ENCODE results near the gene TNFRSF12A. TPM values are rescaled to one million over a fixed set of nuclear protein-coding genes. Genes with fewer than 3 reads are reported as not detected.

Gene TNFRSF12A
- total and polyA plus RNA-seq, 2 of the 8 experiments (the other 6 are each of a cell fraction or from before 2014, with no cell fraction given) = 81.0 to 82.5 TPM

GRCh38 chr16:2996298-2996697 is 23.9 kb upstream of the TNFRSF12A start:
- H3K23ac ChIP-seq (ENCODE audit: insufficient read length) = no peak overlapping the region
- H4K91ac ChIP-seq (replicated peaks; ENCODE audit: insufficient read length, low read length) = no peak overlapping the region
- H3K36me3 ChIP-seq (ENCODE audit: control insufficient read depth in 2 of 4, insufficient read depth in 4 of 4, low read length in 3 of 4) = no peaks in the 10 kb centered on the region
- H3K9ac ChIP-seq (replicated peaks in 1 of 4; ENCODE audit: extremely low read depth in 1 of 4, low read depth in 3 of 4, low read length in 3 of 4) = no peak overlapping the region
- no peaks in the 10 kb centered on the region; the same call in 1 of the 2 replicates for H3K23me2 ChIP-seq (ENCODE audit: low read depth, low read length)
- H3K56ac ChIP-seq (replicated peaks; ENCODE audit: insufficient read length, low read depth, low read length) = no peak overlapping the region
- no peaks in the 10 kb centered on the region for H3K79me1 ChIP-seq (ENCODE audit: low read depth, low read length)
- no peak overlapping the region for H3K4me3 ChIP-seq (ENCODE audit: extremely low read depth in 1 of 4, insufficient read depth in 2 of 4, low read depth in 3 of 4, low read length in 4 of 4)
- peak overlapping the region; percentile 71 for H4K8ac ChIP-seq (ENCODE audit: extremely low read depth, insufficient read depth, low read length)
- H3K4me2 ChIP-seq (ENCODE audit: insufficient read depth in 1 of 2, low read depth in 2 of 2, low read length in 2 of 2) = no peak overlapping the region
- H2BK12ac ChIP-seq (ENCODE audit: low read depth, low read length) = peak overlapping the region; percentile 27; the same call in 1 of the 2 replicates
- H4K5ac ChIP-seq (ENCODE audit: insufficient read length, low read depth, low read length) = no peak overlapping the region
- H3K18ac ChIP-seq (ENCODE audit: extremely low read depth, low read length) = peak overlapping the region; percentile 32; the same call in 1 of the 2 replicates
- 0 out of 2 replicates have a peak overlapping the region, but pooled peaks have one; percentile 46 for H2BK15ac ChIP-seq (ENCODE audit: low read length)
- TF ChIP-seq GABPA (IDR thresholded peaks at IDR 0.05; ENCODE audit: borderline replicate concordance, insufficient read depth, low read length) (no peak), CTBP2 (IDR thresholded peaks at IDR 0.05; ENCODE audit: borderline replicate concordance, insufficient read depth, insufficient read length, low read length) (no peak), KDM4A (IDR thresholded peaks at IDR 0.05; ENCODE audit: low read depth, low read length, severe bottlenecking) (no peak), RBBP5 (IDR thresholded peaks at IDR 0.05; ENCODE audit: borderline replicate concordance, low read depth, low read length) (no peak), POU5F1 (IDR thresholded peaks at IDR 0.05; ENCODE audit: low read depth, low read length) (no peak), JUND (IDR thresholded peaks at IDR 0.05; ENCODE audit: low read length) (no peak), CREB1 (IDR thresholded peaks at IDR 0.05) (no peak), RXRA (IDR thresholded peaks at IDR 0.05; ENCODE audit: insufficient read depth, low read depth, low read length) (no peak), JUN (IDR thresholded peaks at IDR 0.05; ENCODE audit: low read depth, low read length) (no peak), CEBPB (IDR thresholded peaks at IDR 0.05; ENCODE audit: low read depth, low read length) (no peak)
- POLR2A ChIA-PET (ENCODE audit: partially characterized antibody) = interaction anchor here (1.0 to 15.2 kb wide), 9 partner anchors 9 to 102 kb away, joined by 3 to 200 read pairs (median 6); partner anchors contain the start of genes CLDN6, CLDN9, HCFC1R1 and KREMEN2
- 90% methylated on average over 8 of the region's 13 CpGs; no CpG with 5 or more reads in 1 of the 2 experiments for WGBS, 2 experiments (ENCODE audit: extremely low coverage in 1 of 2, insufficient coverage in 1 of 2, insufficient read length in 1 of 2, insufficient replicate concordance in 2 of 2, low coverage in 1 of 2, low lambda C conversion rate in 2 of 2, missing lambda C conversion rate in 1 of 2)
- H3K4me1 ChIP-seq (replicated peaks in 1 of 4; ENCODE audit: control insufficient read depth in 3 of 4, insufficient read depth in 4 of 4, low read length in 3 of 4) = peaks cover 0 to 27% (median 7%) of the 10 kb centered on the region in 4 experiments; a peak in 6 of 7 replicates
- H2BK120ac ChIP-seq (replicated peaks; ENCODE audit: low read depth, low read length) = no peak overlapping the region
- FAIRE-seq = no peak
- H2AK5ac ChIP-seq (ENCODE audit: low read depth, low read length) = peak overlapping the region; percentile 39; the same call in 1 of the 2 replicates
- no peaks in the 10 kb centered on the region for H3K79me2 ChIP-seq (ENCODE audit: control insufficient read depth in 1 of 2, insufficient read depth in 2 of 2, low read length in 2 of 2)
- peaks cover 0 to 2% of the 10 kb centered on the region in 2 experiments for H4K20me1 ChIP-seq (replicated peaks in 1 of 2; ENCODE audit: control insufficient read depth in 1 of 2, insufficient read depth in 2 of 2, low read length in 2 of 2)
- H3K14ac ChIP-seq (ENCODE audit: insufficient read length) = no peak overlapping the region
- no peak overlapping the region; the same call in 1 of the 2 replicates for H3K27ac ChIP-seq (ENCODE audit: low read depth, low read length)
- peak overlapping the region; percentile 66; the same call in 1 of the 2 replicates for H2BK5ac ChIP-seq (ENCODE audit: low read depth, low read length)
- peak overlapping the region; percentile 80; the same call in 1 of the 2 replicates for H2BK20ac ChIP-seq (ENCODE audit: low read length)
- no peaks in the 10 kb centered on the region for H3K27me3 ChIP-seq (replicated peaks in 1 of 4; ENCODE audit: control insufficient read depth in 3 of 4, extremely low read depth in 1 of 4, insufficient read depth in 3 of 4, low read length in 3 of 4)
- no peak overlapping the region for H2AFZ ChIP-seq (ENCODE audit: low read length)
- DNase-seq (ENCODE audit: low read depth in 1 of 2, low spot score in 2 of 2) = no peak
- CTCF ChIA-PET (ENCODE audit: partially characterized antibody) = interaction anchor here (1.0 to 17.3 kb wide), 8 partner anchors 9 to 66 kb away, joined by 3 to 639 read pairs (median 4); partner anchors contain the start of genes BICDL2, CLDN6, HCFC1R1 and THOC6
- H3K9me3 ChIP-seq (ENCODE audit: insufficient read depth in 2 of 2, low read depth in 1 of 2, low read length in 1 of 2) = no peaks in the 10 kb centered on the region
- peak overlapping the region; percentile 91 for H3K4ac ChIP-seq (replicated peaks; ENCODE audit: insufficient read length, low read depth, low read length)
